COLO829 (cell line): ENCODE measurements around the gene CYSTM1.
"Not testable (repeated sequence)": the region's sequence is repeated elsewhere in the genome, so short reads cannot be mapped to it uniquely, and the experiment has no call there.

Source experiments
- DNase-seq: peaks from one replicate; pipeline ENCODE4 v3.0.0; 2012; ENCODE audit warnings: low spot score

CYSTM1 gene

DNA sequence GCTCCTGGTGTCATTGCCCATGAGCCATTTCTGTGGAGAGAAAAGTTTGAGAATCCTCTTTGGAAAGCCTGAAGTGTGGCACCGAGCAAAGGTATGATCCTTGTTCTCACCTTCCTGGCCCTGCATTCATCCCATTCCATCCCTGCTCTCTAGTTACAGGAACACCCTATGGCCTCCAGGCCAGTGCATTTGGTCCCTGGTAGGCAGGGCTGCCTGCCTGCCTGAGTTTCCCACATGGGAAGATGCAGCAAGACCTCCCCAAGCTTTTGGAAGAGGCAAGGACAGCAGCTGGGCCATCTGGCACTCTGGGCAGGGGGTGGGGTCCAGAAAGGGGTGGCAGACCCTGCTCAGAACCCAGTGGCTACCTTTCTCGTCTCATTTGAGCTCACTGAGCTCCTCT is 24.8 kb upstream of the CYSTM1 start:
- no peak for DNase-seq

DNA sequence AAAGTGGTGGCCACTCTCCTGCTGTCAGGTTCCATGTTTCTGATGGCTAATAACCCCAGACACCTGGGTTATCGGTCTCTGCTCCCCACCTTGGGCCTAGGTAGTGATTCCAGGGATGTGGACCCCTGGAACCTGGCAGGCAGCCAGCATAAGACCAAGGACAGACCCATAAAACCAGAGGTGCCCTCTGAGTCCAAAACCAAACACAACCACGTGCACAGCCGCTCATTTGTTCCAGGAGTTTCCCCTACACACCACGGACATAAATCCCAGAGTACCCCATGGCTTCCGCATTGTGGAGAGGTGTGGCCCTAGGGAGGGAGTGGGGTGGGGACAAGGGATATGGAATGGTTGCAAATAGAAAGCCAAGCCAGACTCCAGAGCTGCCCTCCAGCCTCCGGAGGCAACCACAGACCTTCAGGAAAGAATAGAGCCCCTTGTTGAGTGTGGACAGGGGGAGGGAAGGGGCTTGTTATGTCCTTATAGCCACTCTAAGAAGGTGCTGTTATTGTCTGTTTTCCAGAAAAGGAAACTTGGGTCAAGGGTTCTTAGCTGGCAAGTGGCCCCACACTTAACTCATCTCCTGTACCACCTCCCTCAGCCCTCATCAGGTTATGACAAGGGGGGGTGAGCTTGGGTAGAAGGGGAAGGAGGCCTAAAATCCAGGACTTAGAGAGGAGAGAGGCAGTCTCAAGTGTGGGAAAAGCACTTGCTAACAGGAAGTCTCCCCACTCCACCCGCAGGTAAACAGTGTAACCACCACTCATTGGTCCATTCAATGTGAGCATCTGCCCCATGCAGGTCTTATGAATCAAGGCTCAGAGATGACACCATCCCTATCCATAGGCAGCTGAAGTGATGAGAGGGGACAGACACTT is 23.6 kb upstream of the CYSTM1 start:
- DNase-seq = peak; percentile 51

DNA sequence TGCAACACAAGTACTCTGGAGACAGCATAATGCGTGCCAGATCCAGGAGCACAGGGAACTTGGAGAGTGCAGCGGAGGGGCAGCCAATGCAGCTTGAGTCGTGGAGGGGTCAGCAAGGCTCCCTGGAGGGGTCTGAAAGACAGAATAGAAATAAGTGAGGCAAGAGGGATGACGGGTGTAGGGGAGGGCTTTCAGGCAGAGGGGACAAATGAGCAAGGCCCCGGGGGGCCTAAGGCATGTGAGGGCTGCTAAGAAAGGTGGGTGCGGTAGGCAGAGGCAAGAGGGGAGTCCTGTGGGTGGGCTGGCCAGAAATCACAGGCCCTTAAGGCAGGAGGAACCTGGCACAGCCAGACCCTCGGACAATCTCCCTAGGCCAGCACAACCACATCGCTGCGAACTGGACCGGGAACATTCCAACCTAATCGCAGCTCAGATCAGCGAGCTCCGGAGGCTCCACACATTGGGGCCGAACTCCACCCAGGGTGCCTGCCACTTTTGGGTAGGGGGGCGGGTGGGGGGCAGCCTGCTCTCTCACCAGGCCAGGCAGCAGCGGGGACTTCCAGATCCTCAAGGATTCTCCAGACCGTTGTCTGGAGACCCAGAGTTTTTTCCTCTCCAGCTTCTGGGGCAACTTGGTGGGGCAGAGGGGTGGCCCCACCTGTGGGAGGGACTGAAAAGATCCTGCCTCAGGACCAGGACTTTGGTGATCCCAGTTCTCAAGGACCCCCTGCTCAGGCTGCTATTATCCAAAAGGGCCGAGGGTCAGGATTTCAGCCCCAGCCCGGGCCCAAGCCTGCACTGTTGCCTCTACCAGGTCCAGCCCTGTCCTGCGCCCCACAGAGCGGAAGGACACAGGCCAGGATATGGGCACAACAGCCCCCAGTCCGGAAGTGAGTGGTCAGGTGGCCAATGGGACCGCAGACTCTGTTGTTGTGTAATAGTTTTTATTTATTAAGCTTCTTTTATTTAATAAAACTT is 22.7 kb upstream of the CYSTM1 start:
- no peak for DNase-seq

DNA sequence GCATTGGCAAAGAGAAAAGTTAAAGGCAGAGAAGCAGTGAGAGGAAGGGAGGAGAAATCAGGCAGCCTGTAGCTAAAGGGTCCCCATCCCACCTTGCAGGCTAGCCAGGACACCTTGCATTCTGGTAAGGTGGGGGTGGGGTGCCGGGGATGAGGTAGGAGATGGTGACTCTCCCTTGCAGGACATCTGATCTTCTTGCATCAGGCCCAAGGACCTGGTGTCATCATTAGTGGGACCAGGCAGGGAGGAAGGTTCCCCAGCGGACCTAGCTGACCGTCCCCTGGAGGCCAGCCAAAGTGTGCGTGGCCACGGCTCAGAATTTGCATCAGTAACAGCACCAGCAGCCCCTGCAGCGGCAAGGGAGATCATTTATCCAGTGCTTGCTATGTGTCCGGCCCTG is 21.7 kb upstream of the CYSTM1 start:
- DNase-seq = no peak

DNA sequence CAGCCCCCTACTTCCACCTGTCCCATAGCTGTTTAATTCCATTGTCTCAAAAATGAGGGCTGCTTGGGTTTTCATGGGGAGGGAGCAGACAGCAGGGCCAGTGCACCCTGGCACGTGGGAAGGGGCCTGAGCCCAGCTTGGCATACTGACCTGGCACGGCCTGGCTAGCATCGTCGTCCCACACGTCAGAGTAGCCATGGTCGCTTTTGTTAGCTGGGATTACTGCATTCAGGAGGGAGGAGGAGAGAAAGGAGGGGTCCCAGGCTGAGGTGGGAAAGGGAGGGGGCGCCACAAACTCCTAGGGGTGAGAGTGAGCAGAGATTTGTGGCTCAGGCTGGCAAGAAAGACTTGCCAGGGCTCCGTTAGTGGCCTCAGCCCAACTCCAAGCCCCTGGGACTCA is 21.1 kb upstream of the CYSTM1 start:
- DNase-seq = no peak

DNA sequence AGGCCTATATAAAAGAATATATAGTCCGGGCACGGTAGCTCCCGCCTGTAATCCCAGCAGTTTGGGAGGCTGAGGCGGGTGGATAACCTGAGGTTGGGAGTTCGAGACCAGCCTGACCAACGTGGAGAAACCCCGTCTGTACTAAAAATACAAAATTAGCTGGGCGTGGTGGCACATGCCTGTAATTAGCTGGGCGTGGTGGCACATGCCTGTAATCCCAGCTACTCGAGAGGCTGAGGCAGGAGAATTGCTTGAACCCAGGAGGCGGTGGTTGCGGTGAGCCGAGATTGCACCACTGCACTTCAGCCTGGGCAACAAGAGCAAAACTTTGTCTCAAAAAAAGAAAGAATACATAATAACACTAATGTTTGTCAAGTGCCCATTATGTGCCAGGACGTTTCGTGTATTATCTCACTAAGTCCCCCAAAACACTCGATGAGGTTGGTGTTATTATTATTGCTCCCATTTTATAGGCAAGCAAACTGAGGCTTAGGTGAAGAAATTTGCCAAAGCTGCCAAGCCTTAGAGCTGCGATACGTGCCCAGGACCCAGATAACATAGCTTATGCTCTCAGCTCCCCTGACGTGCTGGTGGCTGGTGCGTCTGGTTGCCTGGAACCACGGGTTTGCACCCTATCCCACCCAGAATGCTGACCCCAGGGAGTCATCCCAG is 20.1 kb upstream of the CYSTM1 start:
- not testable (repeated sequence) for DNase-seq

DNA sequence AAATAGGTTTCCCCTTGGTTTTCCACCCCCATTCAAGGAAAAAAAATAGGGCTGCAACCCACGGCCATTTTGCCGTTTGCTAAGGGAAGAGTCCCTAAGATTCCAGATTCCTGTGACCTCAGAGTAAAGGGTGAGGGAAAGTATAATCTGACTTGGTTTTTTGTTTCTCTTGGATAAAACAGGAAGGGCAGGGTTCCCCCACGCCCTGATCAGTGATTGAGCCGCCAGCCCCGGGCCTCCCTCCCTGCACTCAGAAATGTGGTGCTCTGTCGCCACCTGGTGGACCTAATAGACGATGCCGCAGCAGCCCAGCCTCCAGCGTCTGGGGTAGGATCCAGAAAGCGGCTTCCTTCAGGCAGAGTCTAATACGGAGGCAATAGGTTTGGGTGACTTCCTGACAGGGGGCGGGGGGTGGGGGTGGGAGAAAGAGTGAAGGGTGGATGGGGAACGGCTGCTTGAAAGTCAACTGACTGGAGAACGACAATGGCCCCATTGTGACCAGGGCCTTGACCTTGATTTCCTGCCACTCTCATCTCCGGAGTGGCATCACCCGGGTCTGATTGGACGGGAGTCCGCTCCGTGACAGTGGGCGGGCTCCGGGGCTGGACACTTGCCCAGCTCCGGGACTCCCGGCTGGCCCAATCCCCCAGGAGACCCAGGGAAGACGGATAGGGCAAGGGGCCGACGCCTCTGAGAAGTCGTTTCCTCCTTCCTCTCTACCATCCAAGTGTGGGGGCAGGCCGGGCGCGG is 17.8 kb upstream of the CYSTM1 start:
- DNase-seq = peak; percentile 96

DNA sequence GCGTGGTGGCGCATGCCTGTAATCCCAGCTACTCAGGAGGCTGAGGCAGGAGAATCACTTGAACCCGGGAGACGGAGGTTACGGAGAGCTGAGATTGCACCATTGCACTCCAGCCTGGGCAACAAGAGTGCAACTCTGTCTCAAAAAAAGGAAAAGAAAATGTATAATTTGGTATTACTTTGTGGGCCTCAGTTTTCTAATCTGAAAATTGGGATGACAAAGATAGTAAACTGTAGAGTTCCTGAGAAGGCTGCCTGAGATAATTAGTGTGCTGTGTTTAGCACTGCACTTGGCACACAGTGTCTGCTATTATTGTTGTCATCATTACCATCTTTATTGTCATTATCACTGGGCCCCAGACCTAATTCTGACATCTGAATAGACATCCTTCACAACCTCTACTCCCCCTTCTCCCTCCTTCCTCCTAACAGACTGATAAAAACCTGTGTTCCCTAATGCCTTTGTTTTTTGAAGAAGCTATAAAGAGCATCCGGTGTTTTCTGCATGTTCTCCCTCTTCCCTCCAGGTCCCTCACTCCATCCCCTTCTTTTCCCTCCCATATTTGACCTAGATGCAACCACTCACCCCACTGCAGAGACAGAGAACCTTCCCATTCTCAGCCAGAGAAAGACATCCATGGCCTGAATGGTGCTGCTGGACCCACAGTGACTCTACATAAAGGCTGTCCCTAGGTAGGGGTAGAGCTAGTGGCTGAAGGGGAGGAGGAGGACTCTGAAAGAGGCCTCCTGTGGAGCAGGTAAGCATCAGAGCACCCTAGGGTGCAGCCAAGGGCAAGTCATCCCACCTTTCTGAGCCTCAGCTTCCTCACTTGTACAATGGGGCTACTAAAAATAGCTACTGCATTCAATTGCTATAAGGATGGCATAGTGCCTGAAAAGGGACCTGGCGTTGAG is 15.7 kb upstream of the CYSTM1 start:
- DNase-seq = no peak

DNA sequence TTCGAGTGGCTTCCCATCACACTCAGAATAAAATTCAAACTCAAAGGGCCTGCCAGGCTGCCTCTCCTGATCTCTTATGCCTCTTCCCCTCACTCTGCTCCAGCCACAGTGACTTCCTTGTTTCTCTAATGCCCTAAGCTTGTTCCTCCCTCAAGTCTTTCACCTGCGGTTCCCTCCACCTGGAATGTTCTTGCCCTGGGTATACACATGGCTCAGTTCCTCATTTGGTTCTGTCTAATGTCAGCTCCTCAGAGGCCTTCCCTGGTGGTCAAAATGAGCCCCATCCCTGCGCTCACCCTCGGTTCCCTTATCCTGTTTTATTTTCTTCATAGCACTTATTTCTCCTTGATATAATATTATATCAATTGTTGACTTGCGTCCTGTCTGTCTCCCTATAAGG is 12.7 kb upstream of the CYSTM1 start:
- DNase-seq = no peak

DNA sequence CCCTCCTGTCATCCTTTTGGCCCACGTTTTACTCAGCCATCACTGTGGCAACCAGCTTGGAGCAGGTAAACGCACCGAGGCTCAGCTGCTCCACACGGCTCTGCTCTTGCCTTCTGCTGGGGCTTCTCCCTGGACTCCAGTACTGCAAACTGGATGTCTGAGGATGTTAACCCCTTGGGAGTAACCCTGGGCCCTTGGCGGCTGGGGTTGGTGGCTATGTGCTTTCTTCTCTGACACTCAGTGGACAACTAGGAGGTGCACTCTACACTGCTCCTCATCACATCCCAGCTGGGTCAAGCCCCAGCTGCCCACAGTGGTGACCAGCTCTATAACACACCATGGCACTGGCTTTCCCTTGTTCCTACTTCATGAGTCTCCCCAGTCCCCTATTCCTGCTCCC is 12.2 kb upstream of the CYSTM1 start:
- DNase-seq = no peak

DNA sequence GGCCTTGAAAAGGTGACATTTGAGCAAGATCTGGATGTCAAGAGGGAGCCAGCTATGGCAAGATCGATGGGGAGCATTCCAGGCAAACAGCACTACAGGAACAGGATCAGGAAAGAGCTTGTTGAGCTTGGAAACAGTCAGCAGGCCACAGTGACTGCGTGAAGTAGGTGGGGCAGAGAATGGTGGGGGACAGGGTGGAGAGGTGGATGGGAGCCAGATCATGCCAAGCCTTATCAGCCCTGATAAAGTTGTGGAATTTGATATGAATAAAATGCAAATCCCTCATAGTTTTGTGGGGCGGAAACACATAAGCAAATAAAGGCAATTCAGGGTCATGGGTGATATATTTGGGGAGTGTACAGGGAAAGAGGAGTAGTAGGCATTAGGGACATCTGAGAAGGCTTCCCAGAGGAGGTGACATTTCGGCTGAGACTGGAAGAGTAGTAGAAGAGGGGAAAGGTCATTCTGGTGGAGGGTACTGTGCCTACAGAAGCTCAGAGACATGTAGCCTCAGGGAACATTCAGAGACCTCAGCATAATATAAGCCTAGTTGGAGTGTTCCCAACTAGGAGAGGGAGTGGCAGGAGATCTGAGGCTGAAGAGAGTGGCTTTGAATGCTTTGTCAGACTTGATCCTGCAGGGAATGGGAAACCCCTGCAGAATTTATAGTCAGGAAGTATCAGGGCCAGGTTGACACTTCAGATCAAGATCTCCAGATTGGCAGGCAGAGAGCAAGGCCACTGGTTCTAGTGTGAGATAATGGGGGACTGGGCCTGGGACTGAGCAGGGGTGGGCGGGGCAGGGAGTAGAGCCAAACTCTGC is 9.7 kb upstream of the CYSTM1 start:
- DNase-seq = no peak

DNA sequence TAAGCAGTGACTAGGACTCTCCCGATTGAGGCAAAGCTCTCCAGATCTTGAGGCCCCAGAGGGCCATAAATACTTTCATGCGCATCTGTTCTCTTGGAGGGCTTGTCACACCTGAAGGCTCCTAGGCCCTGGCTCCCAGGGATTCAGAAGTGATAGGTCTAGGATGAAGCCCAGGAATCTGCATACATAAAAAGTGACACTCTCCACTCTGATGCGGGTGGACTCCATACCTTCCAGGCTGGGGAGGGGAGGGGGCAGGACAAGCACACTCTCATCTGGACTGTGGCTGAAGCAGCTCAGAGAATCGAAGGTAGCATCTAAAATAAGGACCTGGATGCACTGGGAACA is 9.1 kb upstream of the CYSTM1 start:
- DNase-seq = no peak

DNA sequence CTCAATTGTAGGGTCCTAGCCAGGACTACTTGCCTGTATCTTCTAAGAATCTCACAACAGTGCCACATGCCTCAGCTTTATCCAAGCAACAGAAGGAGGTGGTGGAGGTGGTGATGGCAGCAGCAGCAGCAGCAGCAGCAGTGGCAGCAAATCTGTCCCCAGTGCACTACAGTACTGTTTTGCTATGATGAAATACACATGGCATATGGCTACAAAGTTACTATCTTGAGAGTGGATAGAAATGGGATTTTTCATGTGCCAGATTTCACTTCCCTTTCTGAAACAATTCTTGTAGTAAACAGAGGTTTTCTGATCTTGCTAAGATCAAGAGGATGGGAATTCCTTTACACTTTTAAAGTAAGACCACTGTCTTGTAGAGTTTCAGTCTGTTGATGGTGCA is 8.1 kb upstream of the CYSTM1 start:
- DNase-seq = no peak

DNA sequence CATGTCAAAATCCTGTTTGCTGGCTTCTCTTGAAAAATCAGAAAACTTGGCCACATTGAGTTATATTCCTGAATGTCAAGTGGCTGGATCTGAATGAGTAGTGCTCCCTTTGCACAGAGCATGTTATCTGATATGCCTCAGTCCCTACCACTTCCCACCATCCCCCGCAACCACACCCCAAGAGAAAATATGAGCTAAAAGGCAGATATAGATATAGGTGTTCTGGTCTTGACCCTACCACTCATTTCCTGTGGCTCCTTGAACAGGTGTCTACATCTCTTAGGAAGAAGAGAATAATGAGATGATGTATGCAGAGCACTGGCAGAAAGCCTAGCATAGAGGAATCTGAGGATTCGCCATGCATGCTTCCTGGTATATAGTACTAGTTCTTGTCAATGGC is 6.6 kb upstream of the CYSTM1 start:
- no peak for DNase-seq

DNA sequence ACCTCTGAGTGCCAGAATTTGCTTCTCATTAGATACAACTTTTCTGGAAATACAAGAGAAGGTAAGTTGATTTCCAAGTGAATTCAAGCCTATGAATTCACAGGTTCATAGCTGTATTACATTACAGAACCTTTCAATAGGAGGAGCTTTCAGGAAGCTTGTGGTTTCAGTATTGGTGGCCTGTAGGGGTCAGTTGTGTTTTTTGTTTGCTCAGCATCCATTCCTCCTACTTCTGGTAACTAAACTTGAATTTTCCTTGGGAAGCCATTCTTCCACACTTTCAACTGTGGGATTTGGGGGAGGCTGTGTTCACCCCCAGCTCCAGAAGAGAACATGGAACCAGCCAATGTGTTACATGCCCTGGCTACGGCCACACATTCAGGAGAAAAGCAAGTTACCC is 5.6 kb upstream of the CYSTM1 start:
- DNase-seq = no peak

DNA sequence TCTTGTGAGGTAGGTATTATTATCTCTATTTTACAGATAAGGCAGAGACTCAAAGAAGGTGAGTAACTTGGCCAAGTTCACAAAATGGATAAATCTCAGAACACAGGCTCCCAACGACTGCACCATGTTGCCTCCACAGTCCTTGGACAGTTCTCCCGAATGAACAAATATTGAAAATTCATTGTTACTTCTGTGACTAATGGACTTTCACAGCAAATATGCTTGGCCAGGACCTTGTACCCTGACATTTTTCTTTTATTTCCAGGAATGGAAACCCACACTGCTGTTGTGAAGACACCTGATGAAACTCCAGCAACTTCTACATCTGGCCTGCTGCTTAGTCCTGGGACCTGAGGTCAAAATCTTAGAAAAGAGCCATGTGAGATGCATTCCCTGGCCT is 2.5 kb upstream of the CYSTM1 start:
- no peak for DNase-seq

DNA sequence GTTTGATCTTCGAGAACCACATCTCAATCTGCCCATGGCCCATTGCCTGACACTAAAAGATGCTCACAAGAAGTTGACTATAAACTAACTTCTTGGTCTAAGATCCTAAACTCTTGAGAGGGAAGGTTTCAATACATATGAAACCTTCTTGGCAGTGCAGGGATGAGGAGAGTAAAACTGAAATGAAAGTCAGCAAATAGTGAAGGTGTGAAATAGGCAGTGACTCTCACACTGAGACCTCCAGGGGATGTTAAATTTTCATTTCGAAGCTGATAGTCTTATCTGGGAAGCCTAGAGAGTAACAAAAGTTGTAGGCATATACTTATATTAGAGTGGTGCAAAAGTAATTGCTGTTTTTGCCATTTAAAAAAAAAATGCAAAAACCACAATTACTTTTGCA is 974 bp upstream of the CYSTM1 start:
- DNase-seq = no peak

DNA sequence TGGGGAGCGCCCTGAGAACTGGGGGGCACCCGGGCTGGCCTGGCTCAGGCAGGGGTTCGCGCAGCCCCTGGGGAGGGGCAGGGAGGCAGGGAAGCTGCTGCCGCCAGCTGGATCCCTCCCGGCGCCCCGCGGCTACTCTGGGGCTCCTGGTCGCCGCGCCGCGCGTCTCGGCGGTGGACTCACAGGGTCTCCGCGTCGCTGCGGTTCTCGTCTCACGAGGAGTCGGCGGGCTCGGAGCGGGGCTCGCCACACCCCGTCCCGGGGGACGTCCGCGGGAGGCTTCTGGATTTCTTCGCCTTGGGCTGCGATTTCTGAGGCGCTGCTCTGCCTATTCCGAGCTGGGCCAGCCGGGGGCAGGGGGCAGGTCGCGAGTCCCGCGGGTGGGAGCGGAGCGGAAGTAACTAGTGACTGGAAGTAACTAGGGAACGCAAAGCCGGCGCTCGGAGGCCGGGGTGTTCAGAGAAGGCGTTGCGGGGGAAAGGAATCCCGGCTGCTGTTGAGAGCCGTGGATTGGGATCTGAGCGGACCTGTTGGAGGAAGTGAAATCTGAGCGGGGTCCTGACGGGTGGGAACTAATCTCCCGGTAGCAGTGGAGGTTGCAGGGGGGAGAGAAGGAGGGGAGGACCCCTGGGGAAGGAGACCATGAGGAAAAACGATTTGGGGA is 511 bp downstream of the CYSTM1 start:
- DNase-seq = peak; percentile 32

DNA sequence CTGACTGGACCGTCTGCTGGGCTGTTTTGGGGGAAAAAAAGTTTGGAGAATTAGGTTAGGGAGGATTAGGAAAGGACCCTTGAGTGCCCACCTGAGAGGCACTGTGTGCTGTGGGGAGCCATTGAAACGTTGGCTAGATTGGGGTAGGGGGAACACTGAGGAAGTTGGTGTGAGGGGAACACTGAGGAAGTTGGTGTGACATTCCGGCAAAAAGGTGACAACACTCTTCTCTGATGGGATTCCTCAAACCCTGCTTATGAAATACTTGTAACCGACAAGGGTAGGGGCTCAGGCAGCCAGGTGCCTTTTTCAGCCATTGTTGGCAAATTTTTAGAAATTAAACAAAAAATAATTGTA is 1.0 kb downstream of the CYSTM1 start:
- DNase-seq = no peak

DNA sequence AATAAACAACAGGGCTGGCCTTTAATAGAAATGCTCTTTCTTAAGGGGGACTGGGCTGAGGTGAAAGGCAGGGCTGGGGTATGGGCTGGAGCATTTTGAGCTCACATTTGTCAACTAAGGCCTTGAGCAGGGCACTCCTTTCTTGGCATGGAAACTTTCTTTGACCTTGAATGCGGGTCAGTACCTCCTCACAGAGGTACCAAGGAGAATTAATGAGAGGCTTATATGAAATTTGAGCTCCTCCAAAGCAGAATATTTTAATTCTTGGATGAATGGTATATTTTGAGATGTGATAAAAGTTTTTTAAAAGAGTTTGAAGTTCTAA is 3.1 kb downstream of the CYSTM1 start:
- DNase-seq = no peak
